NCI-H526 (cell line): Measurements from ENCODE around the gene ITGAL.

ENCODE experiments used
- DNase-seq, 2 experiments: peaks; one replicate each; lab custom pipeline; 2025; lab: John Stamatoyannopoulos, UW

Gene ITGAL

DNA sequence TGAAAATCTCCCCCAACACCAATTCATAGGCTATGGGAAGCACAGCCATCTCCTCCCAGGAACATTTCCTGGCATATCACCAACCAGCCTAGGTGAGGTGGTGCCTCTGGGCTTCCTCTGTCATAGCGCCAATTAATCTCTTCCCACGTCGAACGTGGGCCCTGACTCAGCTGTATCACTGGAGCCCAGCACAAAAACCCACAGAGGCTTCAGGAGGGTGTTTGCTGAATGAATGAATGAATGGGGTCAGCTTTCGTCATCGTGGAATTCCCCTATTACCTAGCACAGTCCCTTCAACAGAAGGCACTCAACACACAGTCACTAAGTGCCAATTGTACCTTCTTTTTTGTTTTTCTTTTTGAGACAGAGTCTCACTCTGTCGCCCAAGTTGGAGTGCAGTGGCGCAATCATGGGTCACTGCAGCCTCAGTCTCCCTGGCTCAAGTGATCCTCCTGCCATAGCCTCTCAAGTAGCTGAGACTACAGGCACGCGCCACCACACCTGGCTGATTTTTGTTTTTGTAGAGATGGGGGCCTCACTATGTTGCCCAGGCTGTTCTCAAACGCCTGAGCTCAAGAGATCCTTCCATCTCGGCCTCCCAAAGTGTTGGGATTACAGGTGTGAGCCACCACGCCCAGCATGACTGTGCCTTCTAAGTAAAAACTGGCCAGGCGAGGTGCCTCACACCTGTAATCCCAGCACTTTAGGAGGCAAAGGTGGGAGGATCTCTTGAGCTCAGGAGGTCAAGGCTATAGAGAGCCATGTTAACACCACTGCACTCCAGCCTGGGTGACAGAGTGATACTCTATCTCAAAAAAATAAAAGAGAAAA lies 94.8 kb downstream of the ITGAL start:
- DNase-seq: no peak

DNA sequence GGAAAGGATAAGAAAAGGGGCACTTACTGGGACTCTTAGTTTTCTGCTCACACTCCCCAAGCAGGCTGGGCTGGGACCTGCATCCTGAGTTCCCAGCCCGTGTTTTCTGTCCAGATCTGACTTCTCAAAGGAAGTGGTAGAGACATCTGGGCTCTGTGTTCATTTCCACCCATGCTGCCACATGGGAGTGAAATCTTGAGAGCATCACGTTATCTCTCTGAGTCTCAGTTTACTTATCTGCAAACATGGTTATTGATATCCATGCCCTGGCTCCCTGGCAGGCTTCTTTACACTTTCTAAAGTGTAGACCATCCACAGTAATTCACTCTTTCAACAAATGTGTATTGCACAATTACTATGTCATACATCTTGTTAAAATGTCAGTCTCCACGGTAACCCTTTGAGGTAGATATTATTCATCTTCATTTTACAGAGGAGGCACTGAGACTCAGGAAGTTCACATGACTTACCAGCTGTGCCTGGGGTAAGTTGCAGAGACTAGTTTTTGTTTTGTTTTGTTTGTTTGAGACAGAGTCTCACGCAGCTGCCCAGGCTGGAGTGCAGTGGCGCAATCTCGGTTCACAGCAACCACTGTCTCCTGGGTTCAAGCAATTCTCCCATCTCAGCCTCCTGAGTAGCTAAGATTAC lies 95.6 kb downstream of the ITGAL start:
- DNase-seq: no peak

DNA sequence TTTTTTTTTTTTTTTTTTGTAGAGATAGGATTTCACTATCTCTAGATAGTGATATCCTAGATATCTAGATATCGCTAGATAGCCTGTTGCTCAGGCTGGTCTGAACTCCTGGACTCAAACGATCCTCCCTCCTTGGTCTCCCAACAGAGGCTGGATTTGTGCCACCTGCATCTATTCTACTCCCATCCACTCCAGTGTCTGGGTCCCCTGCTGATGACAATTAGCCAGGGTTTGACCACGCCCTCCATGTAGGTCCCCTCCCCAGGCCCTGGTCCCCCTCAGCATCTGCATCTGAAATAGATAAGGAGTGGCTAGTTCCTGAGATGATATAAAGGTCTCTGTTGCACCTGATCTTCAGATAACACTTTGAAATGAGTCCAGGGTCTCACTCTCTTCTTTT lies 96.7 kb downstream of the ITGAL start:
- DNase-seq: no peak

DNA sequence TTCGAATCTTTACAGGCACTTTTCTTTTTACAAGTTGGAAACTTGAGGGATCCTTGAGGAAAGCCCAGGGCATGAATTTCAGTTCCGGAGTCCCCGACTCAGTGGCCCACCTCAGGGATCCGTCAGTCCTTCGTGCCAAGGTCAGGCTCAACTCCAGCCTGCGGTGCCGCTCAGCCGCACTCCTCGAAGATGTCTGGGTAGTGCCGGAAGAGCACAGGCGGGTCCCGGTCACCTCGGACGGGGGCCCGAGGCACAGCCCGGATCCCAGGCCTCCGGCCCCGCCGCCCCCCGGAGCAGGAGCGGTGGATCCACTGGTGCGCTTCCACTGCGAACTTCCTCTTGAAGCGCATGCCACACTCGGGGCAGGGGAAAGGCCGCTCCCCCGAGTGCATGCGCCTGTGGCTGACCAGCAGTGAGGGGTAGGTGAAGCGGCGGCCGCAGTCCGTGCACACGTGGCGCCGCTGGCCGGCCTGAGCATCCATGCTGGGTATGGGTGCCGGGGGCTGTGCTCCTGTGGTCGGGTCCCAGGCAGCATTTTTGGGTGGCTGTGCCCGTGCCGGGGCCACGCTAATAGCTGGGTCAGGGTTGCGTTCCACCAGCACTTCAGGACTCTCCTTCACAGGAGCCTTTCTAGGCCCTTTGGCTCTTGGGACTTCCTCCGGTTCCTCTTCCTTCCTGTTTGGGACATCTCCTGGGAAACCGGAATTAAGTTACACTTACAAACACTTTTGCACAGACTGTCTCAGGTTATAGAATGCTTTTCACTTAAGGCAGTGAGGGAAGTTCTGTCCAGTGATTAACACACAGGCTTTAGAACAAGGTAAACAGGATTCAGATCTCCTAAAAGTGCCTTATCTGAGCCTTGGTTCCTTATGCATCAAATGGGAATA lies 97.4 kb downstream of the ITGAL start:
- DNase-seq: no peak

DNA sequence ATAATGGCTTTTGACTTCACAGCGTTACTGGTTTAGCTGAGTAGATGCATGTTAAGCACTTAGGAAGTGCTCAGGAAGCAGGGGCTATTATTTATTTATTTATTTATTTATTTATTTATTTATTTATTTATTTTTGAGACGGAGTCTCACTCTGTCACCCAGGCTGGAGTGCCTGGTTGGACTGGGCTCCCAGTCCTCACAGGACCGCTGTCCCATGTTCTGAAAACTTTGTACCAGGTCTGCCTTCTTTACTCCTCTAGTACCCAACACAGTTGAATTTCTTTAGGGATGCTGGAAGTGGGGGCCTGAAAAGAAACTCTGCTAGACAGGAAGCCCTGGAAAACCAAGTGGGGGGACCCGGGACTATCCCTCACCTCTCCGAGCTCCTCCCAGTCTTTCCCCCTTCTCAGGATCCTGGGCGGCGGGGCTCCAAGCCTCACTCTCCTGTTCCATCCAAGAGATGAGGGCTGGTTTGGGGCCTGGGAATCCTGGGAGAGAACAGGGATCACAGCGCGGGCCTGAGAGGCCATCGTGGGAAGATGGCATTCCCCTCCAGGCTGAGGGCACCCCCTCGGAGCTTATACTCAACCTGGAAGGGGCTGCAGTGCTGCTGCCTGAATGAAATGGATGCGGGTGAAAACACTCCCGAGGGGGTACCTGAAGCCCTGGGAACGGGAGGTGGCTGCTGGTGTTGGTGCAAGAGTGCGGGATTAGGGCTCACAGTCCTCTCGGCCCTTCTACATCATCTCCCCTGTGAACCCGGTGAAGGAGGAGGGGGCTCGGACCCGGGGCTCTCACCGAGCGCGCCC lies 98.3 kb downstream of the ITGAL start:
- DNase-seq: peak in 1 of 2 experiments; percentile 67

DNA sequence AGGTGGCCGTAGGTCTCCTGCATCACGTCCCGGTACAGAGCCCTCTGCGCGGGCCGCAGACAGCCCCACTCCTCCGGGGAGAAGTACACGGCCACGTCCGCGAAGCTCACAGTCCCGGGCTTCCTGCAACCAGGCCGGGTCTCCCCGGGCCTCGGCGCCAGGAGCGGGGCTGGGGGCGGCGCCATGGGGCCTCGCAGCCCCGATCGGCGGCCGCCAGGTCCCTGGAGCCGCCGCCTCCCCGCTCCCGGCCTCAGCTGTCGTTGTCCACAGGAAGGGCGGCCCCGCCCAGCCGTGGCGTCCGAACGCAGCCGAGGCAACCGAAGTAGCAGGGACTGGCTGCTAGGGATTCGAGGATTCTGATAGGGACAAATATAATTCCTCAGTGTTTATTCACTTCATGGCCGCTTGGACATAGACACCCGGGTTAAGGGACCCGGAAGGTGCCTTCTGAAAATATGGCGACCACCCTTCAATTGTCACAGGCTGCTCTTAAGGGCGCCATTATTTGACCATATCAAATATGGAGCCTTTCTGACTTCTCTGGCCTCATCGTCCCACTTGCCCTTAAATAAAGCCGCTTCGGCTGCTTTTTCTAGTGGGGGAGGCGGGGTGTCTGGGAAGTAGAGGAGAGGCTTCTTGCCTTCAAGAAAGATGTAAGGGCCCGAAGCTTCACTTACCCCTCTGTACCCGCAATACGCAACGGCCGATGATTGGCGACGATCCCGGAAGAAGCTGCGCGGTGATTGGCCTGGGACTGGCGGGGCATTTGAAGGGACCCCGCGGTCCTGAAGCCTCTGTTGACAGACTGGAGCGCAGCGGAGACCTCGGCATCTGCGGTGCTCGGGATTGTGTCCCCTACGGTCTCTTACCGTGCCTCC lies 99.1 kb downstream of the ITGAL start, which contains the start of gene ZNF688:
Gene ZNF688 (minus strand): TSS at position 270 of the 878 bp plus-strand sequence. CDS start 85 bp downstream, at position 185.
- peak; percentile 92 to 95 for DNase-seq
